ENCODE data around the gene SLC35E4. TPM values are rescaled to one million over a fixed set of nuclear protein-coding genes. Genes with fewer than 3 reads are reported as not detected.

Gene SLC35E4
- polyA plus RNA-seq, 1 of the 3 experiments (the other 2 are of a cell fraction) = 2.8 TPM

GRCh38 chr22:30695871-30696655 lies 60.5 kb downstream of the SLC35E4 start:
- H3K9ac ChIP-seq = no peak overlapping the region
- H3K4me3 ChIP-seq (ENCODE audit: low read depth in 2 of 2, low read length in 1 of 2) = peak overlapping the region in 1 of 2 experiments; percentile 64; a peak in 1 of 4 replicates
- H3K27me3 ChIP-seq (ENCODE audit: insufficient read depth) = no peaks in the 10 kb centered on the region
- H3K9me3 ChIP-seq = no peaks in the 10 kb centered on the region
- ChIA-PET POLR2A (interaction anchor here (1.9 kb wide), 1 partner anchor 62 kb away, joined by 7 read pairs; no protein-coding TSS in a partner anchor), CTCF (interaction anchor here (0.9 to 5.6 kb wide), 4 partner anchors 9 to 61 kb away, joined by 3 to 31 read pairs (median 13); partner anchors contain the start of genes DUSP18 and SLC35E4)
- WGBS (ENCODE audit: low lambda C conversion rate) = 96% methylated on average over 7 of the region's 7 CpGs
- H3K79me2 ChIP-seq (ENCODE audit: insufficient read depth) = no peaks in the 10 kb centered on the region
- H3K4me1 ChIP-seq (ENCODE audit: control insufficient read depth in 1 of 2, insufficient read depth in 2 of 2, low read depth in 1 of 2, low read length in 1 of 2) = peaks cover 0 to 19% of the 10 kb centered on the region in 2 experiments; a peak in 2 of 4 replicates
- peak overlapping the region; percentile 91; the same call in 1 of the 2 replicates for H3K4me2 ChIP-seq
- H3F3A ChIP-seq (replicated peaks; ENCODE audit: insufficient read depth) = peaks cover 10% of the 10 kb centered on the region
- no peak overlapping the region for H2AFZ ChIP-seq (ENCODE audit: low read depth)
- no peaks in the 10 kb centered on the region for H3K36me3 ChIP-seq (replicated peaks in 1 of 2; ENCODE audit: control insufficient read depth in 1 of 2, insufficient read depth in 2 of 2, low read length in 1 of 2)
- H3K9me2 ChIP-seq = no peaks in the 10 kb centered on the region
- H4K20me1 ChIP-seq (ENCODE audit: insufficient read depth) = no peaks in the 10 kb centered on the region
- no peak for DNase-seq
- TF ChIP-seq GATA2 (CRISPR knock-in tag; IDR thresholded peaks at IDR 0.05) (no peak), USF2 (IDR thresholded peaks at IDR 0.05; ENCODE audit: borderline replicate concordance, low read depth, low read length) (no peak), PBX3 (IDR thresholded peaks at IDR 0.05) (no peak), EP300 (IDR thresholded peaks at IDR 0.05; ENCODE audit: borderline replicate concordance in 1 of 2, low read depth in 1 of 2, low read length in 1 of 2) (no peak), GABPA (IDR thresholded peaks at IDR 0.05; ENCODE audit: low read depth) (no peak), RCOR1 (IDR thresholded peaks at IDR 0.05; ENCODE audit: low read length) (no peak), TCF12 (IDR thresholded peaks at IDR 0.05) (no peak), JUND (IDR thresholded peaks at IDR 0.05) (no peak), RAD21 (IDR thresholded peaks at IDR 0.05; ENCODE audit: low read length) (no peak)
- H3K27ac ChIP-seq (ENCODE audit: low read depth in 2 of 2, low read length in 1 of 2) = no peak overlapping the region

Other genes with a start within 250 kb of the SLC35E4 start
- gene RNF215, start 248.4 kb upstream of the SLC35E4 start, polyA plus RNA-seq (2012; rRNA removed) = 28.6 and 37.2 TPM in 2 replicates
- gene SEC14L2, start 238.8 kb upstream of the SLC35E4 start, polyA plus RNA-seq (2012; rRNA removed) = 14.0 and 16.1 TPM in 2 replicates
- 11.9 and 18.9 TPM in 2 replicates for gene MTFP1, start 210.0 kb upstream of the SLC35E4 start, polyA plus RNA-seq (2012; rRNA removed)
- not detected in 2 replicates for gene SEC14L3, start 163.8 kb upstream of the SLC35E4 start, polyA plus RNA-seq (2012; rRNA removed)
- not detected in 2 replicates for gene SEC14L4, start 130.1 kb upstream of the SLC35E4 start, polyA plus RNA-seq (2012; rRNA removed)
- not detected in 2 replicates for gene SEC14L6, start 89.0 kb upstream of the SLC35E4 start, polyA plus RNA-seq (2012; rRNA removed)
- 0.08 TPM in 1 of 2 replicates, not detected in the other for gene GAL3ST1, start 61.1 kb upstream of the SLC35E4 start, polyA plus RNA-seq (2012; rRNA removed)
- 109 and 119 TPM in 2 replicates for gene PES1, start 43.9 kb upstream of the SLC35E4 start, polyA plus RNA-seq (2012; rRNA removed)
- gene TCN2, start 28.6 kb upstream of the SLC35E4 start, polyA plus RNA-seq (2012; rRNA removed) = 4.1 and 4.5 TPM in 2 replicates
- 11.7 and 13.9 TPM in 2 replicates for gene DUSP18, start 32.1 kb downstream of the SLC35E4 start, polyA plus RNA-seq (2012; rRNA removed)
- 2.6 and 3.1 TPM in 2 replicates for gene OSBP2, start 59.1 kb downstream of the SLC35E4 start, polyA plus RNA-seq (2012; rRNA removed)